Mononuclear cell (primary cell): ENCODE measurements around the gene KCNIP4. TPM values are rescaled to one million over a fixed set of nuclear protein-coding genes. Genes with fewer than 3 reads are reported as not detected.

Experiments
- H3K27me3 ChIP-seq: 2 replicates; pipeline ENCODE4 v1.6.0; 2011; ENCODE audit warnings: low read length, control low read depth; ENCODE audit not compliant: insufficient read depth
- H3K4me1 ChIP-seq: 2 replicates; pipeline ENCODE4 v1.5.1; 2011; ENCODE audit warnings: mild to moderate bottlenecking, low read length, control low read depth; ENCODE audit not compliant: insufficient read depth
- H3K4me3 ChIP-seq: 2 replicates; pipeline ENCODE4 v1.5.1; 2011; ENCODE audit warnings: mild to moderate bottlenecking, low read length, moderate library complexity
- H3K9me3 ChIP-seq: 2 replicates; pipeline ENCODE4 v1.5.1; 2011; ENCODE audit warnings: low read depth, mild to moderate bottlenecking, control low read depth, low read length
- total RNA-seq: library from RNA; depleted of rRNA; stranded (reverse); fragments of >200 nt; gene quantifications from one replicate; pipeline ENCODE4 v1.2.3, GENCODE V29; 2012

KCNIP4 gene
- total RNA-seq, 1 donor = not detected

- Histone ChIP-seq H3K4me3 (no peak overlapping the region), H3K27me3 (no peaks in the 10 kb centered on the region), H3K9me3 (no peaks in the 10 kb centered on the region), H3K4me1 (no peaks in the 10 kb centered on the region)
Measured at GRCh38 chr4:21451032-21451431, 497.5 kb downstream of the KCNIP4 start.

- H3K4me3 ChIP-seq = no peak overlapping the region
- no peaks in the 10 kb centered on the region for H3K27me3 ChIP-seq
- no peaks in the 10 kb centered on the region for H3K9me3 ChIP-seq
- H3K4me1 ChIP-seq = no peaks in the 10 kb centered on the region
Measured at GRCh38 chr4:21450331-21450730, 498.2 kb downstream of the KCNIP4 start.

- Histone ChIP-seq H3K27me3 (no peaks in the 10 kb centered on the region), H3K4me1 (no peaks in the 10 kb centered on the region), H3K9me3 (no peaks in the 10 kb centered on the region), H3K4me3 (no peak overlapping the region)
Measured at GRCh38 chr4:21447301-21448054, 501.1 kb downstream of the KCNIP4 start.

- no peaks in the 10 kb centered on the region for H3K27me3 ChIP-seq
- no peaks in the 10 kb centered on the region for H3K9me3 ChIP-seq
- H3K4me1 ChIP-seq = no peaks in the 10 kb centered on the region
- no peak overlapping the region for H3K4me3 ChIP-seq
Measured at GRCh38 chr4:21420166-21420565, 528.4 kb downstream of the KCNIP4 start.

GRCh38 chr4:21415728-21416127 lies 532.8 kb downstream of the KCNIP4 start:
- Histone ChIP-seq H3K4me3 (no peak overlapping the region), H3K27me3 (no peaks in the 10 kb centered on the region), H3K9me3 (no peaks in the 10 kb centered on the region), H3K4me1 (no peaks in the 10 kb centered on the region)

- Histone ChIP-seq H3K4me1 (no peaks in the 10 kb centered on the region), H3K27me3 (no peaks in the 10 kb centered on the region), H3K4me3 (no peak overlapping the region), H3K9me3 (no peaks in the 10 kb centered on the region)
Measured at GRCh38 chr4:21413807-21414370, 534.7 kb downstream of the KCNIP4 start.

- Histone ChIP-seq H3K27me3 (no peaks in the 10 kb centered on the region), H3K4me1 (no peaks in the 10 kb centered on the region), H3K4me3 (no peak overlapping the region), H3K9me3 (no peaks in the 10 kb centered on the region)
Measured at GRCh38 chr4:21411086-21411485, 537.5 kb downstream of the KCNIP4 start.

GRCh38 chr4:21410372-21410771 lies 538.2 kb downstream of the KCNIP4 start:
- no peaks in the 10 kb centered on the region for H3K4me1 ChIP-seq
- no peak overlapping the region for H3K4me3 ChIP-seq
- no peaks in the 10 kb centered on the region for H3K27me3 ChIP-seq
- H3K9me3 ChIP-seq = no peaks in the 10 kb centered on the region

- Histone ChIP-seq H3K4me3 (no peak overlapping the region), H3K27me3 (no peaks in the 10 kb centered on the region), H3K9me3 (no peaks in the 10 kb centered on the region), H3K4me1 (no peaks in the 10 kb centered on the region)
Measured at GRCh38 chr4:21387683-21388082, 560.9 kb downstream of the KCNIP4 start.

GRCh38 chr4:21386166-21386780 lies 562.3 kb downstream of the KCNIP4 start:
- Histone ChIP-seq H3K4me3 (no peak overlapping the region), H3K27me3 (no peaks in the 10 kb centered on the region), H3K4me1 (no peaks in the 10 kb centered on the region), H3K9me3 (no peaks in the 10 kb centered on the region)

GRCh38 chr4:21385706-21386105 lies 562.9 kb downstream of the KCNIP4 start:
- H3K4me3 ChIP-seq = no peak overlapping the region
- H3K9me3 ChIP-seq = no peaks in the 10 kb centered on the region
- no peaks in the 10 kb centered on the region for H3K4me1 ChIP-seq
- no peaks in the 10 kb centered on the region for H3K27me3 ChIP-seq

- Histone ChIP-seq H3K4me3 (no peak overlapping the region), H3K27me3 (no peaks in the 10 kb centered on the region), H3K4me1 (no peaks in the 10 kb centered on the region), H3K9me3 (no peaks in the 10 kb centered on the region)
Measured at GRCh38 chr4:21384609-21385008, 564.0 kb downstream of the KCNIP4 start.

- Histone ChIP-seq H3K4me1 (no peaks in the 10 kb centered on the region), H3K9me3 (no peaks in the 10 kb centered on the region), H3K27me3 (no peaks in the 10 kb centered on the region), H3K4me3 (no peak overlapping the region)
Measured at GRCh38 chr4:21380861-21381260, 567.7 kb downstream of the KCNIP4 start.

- no peak overlapping the region for H3K4me3 ChIP-seq
- no peaks in the 10 kb centered on the region for H3K9me3 ChIP-seq
- H3K27me3 ChIP-seq = no peaks in the 10 kb centered on the region
- no peaks in the 10 kb centered on the region for H3K4me1 ChIP-seq
Measured at GRCh38 chr4:21377046-21377445, 571.5 kb downstream of the KCNIP4 start.

GRCh38 chr4:21376176-21376575 lies 572.4 kb downstream of the KCNIP4 start:
- no peaks in the 10 kb centered on the region for H3K4me1 ChIP-seq
- H3K4me3 ChIP-seq = no peak overlapping the region
- no peaks in the 10 kb centered on the region for H3K9me3 ChIP-seq
- H3K27me3 ChIP-seq = no peaks in the 10 kb centered on the region
